HG03354 (cell line): ENCODE results near the gene FAM174B.

Experiments
- ATAC-seq: cut with Tn5 transposase; IDR thresholded peaks from one replicate; pipeline ENCODE4 v1.9.1; 2021; ENCODE audit warnings: mild to moderate bottlenecking; ENCODE audit not compliant: unreplicated experiment, poor library complexity, severe bottlenecking

The FAM174B gene

GRCh38 chr15:92666780-92667179, 11.2 kb upstream of the FAM174B start:
- ATAC-seq = no peak

- ATAC-seq = no peak
These were observed 9.6 kb upstream of the FAM174B start for GRCh38 chr15:92665100-92665555.

- ATAC-seq = no peak
These were observed 8.8 kb upstream of the FAM174B start for GRCh38 chr15:92664178-92664900.

GRCh38 chr15:92663250-92663951, 7.8 kb upstream of the FAM174B start:
- ATAC-seq = peak; percentile 70

GRCh38 chr15:92662762-92663161, 7.2 kb upstream of the FAM174B start:
- ATAC-seq = peak; percentile 12

GRCh38 chr15:92661956-92662355, 6.4 kb upstream of the FAM174B start:
- ATAC-seq = no peak

GRCh38 chr15:92661069-92661468, 5.5 kb upstream of the FAM174B start:
- no peak for ATAC-seq

- ATAC-seq = no peak
These were observed 1.9 kb upstream of the FAM174B start for GRCh38 chr15:92657486-92657885.

- ATAC-seq = no peak
These were observed 514 bp upstream of the FAM174B start for GRCh38 chr15:92656089-92656488.

GRCh38 chr15:92654662-92655061, 913 bp downstream of the FAM174B start:
- no peak for ATAC-seq

- ATAC-seq = no peak
These were observed 1.6 kb downstream of the FAM174B start for GRCh38 chr15:92653836-92654539.

GRCh38 chr15:92653366-92653765, 2.2 kb downstream of the FAM174B start:
- ATAC-seq = no peak

GRCh38 chr15:92652576-92652966, 3.0 kb downstream of the FAM174B start:
- ATAC-seq = no peak

- no peak for ATAC-seq
These were observed 3.5 kb downstream of the FAM174B start for GRCh38 chr15:92651877-92652575.

- no peak for ATAC-seq
These were observed 4.6 kb downstream of the FAM174B start for GRCh38 chr15:92650966-92651365.

- ATAC-seq = no peak
These were observed 5.3 kb downstream of the FAM174B start for GRCh38 chr15:92650256-92650655.

GRCh38 chr15:92648190-92648875, 7.2 kb downstream of the FAM174B start:
- no peak for ATAC-seq

- no peak for ATAC-seq
These were observed 8.0 kb downstream of the FAM174B start for GRCh38 chr15:92647467-92648163.

GRCh38 chr15:92646216-92646615, 9.4 kb downstream of the FAM174B start:
- no peak for ATAC-seq
